Fibroblast of skin of left quadriceps (primary cell): ENCODE data around the gene CCNDBP1.
"Not testable (repeated sequence)": the region's sequence is repeated elsewhere in the genome, so short reads cannot be mapped to it uniquely, and the experiment has no call there.

Source experiments
- DNase-seq, 2 experiments: peaks; one replicate each; pipeline ENCODE4 v3.0.0-alpha.2; 2013; ENCODE audit warnings: low read depth in 2 of 2

Gene CCNDBP1

GRCh38 chr15:43214592-43215295 lies 29.5 kb downstream of the CCNDBP1 start:
- no peak for DNase-seq

DNA sequence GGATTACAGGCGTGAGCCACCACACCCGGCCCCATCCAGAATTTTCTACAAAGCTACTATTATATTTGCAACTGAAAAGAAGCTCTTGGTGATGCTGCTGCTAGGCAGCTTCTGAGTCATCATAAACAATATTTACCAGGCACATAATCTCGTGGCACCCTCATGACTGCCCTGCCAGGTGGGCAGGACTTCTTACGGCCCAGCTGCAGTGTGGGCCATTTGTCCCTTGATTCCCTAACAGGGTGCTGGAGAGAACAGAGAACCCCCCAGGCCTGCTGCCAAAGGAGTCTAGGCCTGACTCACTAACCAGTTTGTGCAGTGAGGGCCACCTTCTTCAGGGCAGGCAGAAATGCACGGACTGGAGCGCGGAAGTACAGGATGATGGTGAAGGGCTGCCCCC lies 30.8 kb downstream of the CCNDBP1 start:
- DNase-seq = no peak

DNA sequence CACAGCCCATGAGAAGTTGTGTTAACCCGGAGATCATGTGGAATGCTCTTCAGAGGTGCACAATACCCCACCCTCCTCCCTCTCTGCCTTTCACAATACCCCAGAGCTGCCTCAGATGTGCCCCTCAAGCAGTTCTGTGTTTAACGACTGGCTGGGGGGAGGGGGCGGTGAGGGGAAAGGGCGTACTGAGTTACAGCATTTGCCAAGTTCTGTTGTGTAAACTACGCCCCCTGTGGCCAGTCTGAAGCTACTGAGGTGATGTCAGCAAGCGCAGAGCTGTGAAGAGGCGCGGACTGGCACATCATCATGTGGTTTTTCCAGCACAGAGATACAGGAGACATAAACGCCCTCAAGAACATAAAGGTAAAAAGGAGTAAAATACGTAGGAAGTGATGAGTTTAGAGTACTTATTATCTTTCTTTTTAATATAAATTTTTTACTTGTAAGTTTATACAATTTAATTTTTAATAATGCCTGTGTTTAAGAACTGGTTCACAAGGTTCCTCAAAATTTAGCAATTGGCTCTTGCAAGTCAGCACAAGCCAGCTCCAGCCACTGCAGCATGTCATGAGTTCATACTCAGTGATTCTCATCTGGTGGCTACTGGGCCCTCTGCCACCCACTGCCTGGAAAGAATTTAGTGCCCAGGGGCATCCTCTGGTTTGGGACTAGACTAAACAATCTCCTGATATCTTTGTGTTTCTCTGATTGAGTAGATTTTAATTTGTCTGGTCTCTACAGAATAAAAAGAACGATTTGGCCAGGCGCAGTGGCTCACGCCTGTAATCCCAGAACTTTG lies 33.9 kb downstream of the CCNDBP1 start:
- DNase-seq = no peak

DNA sequence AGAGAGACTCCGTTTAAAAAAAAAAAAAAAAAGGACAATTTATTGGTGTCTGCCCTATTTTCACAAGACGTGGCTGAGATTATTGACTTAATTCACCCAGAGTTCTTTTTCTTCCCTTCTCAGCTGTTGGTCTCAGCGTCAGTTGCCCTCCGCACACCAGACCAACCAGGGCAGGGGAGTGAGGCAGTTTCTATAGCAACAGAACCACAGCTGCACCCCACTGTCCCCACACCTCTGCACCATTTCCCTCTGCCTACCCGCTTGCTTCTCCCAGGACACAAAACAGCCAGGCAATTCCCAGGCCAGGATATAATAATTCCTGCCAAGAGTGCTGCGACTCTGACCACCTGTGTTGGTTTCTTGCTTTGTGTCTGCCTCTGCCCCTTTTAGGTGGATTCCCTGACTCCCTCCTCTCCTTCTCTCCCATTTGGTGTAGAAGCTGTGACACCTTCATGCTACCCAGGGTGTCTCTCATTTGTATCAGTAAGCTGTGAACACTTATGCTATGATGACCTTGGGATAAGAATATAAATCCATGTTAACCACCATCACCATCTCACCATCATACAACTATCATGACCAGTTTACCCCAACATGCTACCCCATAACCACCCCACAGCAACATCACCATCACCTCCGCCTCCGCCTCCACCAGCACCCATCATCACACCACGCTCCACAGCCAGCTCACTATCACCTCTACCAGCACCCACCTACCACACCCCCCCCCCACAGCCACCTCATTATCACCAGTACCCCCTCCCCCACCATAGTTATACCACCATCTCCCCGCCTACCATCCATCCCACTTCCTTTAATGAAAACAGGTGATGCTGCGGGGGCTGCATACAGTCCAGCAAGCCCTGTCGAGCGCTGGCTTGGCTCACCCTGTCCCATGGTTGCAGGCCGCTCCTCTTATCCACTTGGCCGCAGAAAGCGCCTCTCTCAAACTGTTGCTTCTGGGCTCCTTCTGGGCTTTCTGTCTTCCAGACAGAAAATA lies 35.0 kb downstream of the CCNDBP1 start:
- DNase-seq = no peak

GRCh38 chr15:43220991-43221403 lies 35.8 kb downstream of the CCNDBP1 start, which contains the start of gene EPB42:
EPB42 (minus strand) TSS chr15:43221018; CDS start chr15:43220825, 193 bp downstream.
- DNase-seq = no peak

DNA sequence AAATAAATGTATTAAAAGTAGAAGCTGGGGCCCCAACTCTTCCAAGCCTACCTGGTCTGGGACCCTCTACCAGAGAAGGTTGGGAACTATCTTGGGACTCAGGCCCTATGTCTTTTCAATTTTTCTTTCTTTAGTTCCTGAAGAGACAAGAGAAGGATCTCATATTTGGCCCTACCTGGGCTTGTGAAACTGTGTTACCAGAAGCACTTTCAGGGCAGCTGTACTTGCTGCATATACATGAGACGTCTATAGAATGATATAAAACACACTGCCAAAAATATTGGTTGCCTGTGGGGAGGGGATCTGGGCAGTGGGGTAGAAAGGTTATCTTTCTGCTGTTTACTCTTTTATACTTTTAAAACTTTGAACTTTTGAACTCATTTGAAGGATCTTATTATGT lies 36.2 kb downstream of the CCNDBP1 start:
- DNase-seq = no peak

DNA sequence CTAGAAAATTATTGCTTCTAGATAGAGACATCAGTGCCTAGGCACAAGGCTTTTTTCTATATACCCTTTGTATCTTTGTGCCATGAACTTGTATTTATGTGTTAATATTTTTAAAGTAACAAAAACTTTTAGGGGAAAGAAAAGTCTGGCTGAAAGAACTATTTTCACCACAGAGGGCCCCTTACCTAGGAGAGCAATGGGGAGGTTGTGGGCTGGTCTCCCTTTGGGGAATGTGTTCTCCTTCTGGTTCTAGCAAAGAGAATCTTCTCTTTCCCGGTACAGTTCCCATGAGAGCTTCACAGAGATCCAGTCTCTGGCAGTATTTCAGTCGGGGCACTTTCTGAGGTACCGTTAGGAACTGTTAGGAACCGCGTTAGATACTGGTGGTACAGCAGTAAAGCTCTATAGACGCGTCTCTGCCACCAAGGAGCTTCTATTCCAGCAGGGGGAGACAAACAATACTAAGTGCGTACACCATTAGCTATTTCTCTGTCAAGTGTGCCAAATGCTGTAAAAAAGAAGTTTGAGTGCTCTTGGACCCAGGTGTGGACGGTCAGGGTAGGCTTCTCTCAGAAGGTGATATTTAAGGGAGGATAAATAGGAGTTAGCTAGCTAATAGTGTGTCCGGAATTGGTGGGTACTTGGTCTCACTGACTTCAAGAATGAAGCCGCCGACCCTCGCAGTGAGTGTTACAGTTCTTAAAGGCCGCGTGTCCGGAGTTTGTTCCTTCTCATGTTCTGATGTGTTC lies 40.2 kb downstream of the CCNDBP1 start:
- DNase-seq = peak; percentile 20 to 25

- DNase-seq = not testable (repeated sequence)
These were observed 40.7 kb downstream of the CCNDBP1 start for GRCh38 chr15:43225950-43226255.

- no peak for DNase-seq
These were observed 41.5 kb downstream of the CCNDBP1 start for GRCh38 chr15:43226436-43227305.

DNA sequence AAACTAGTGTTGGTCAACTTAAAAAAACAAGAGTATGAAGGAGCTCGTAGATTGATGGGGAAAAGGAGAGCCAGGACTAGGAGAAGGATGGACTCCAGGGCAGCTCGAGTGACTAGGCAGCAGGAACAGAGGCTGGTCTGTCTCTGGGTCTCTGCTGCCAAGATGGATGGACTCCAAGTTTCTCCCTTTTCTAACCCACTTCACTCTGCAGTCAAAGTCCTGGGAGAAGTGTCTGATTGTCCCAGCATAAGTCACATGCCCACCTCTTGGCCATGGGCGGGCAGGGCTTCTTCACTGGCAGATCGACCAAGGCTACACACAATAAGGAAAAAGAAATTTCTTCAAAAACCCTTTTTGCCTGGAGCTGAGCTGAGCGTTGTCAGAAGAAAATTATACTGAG lies 44.8 kb downstream of the CCNDBP1 start:
- DNase-seq = no peak

- no peak for DNase-seq
These were observed 45.5 kb downstream of the CCNDBP1 start for GRCh38 chr15:43230640-43231115.

DNA sequence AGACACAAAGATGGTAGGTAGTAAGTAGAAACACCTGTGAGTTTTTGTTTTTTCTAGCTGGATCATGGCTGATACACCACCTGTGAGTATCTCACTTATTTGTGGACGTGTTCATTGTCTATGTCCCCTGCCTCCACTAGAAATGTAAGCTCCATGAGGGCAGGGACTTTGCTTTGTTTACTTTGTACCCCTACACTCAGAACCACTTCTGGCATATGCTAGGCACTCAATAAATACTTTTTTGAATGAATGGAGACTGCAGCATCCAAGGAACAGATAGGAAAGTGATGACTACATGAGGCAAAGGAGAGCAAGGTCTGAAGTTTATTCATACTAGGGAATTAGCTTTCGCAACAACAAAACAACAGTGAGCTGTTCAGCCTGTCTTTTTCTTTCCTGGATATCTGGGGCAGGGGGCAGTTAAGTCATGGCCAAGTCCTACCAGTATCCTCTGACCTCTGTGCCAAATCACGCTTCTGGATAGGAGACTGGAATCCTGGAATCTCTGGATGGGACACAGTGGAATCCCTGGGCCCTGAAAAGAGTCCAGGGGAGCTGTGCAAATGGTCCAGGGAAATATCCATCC lies 47.2 kb downstream of the CCNDBP1 start:
- no peak for DNase-seq

GRCh38 chr15:43235536-43235935 lies 50.3 kb downstream of the CCNDBP1 start:
- DNase-seq = no peak

DNA sequence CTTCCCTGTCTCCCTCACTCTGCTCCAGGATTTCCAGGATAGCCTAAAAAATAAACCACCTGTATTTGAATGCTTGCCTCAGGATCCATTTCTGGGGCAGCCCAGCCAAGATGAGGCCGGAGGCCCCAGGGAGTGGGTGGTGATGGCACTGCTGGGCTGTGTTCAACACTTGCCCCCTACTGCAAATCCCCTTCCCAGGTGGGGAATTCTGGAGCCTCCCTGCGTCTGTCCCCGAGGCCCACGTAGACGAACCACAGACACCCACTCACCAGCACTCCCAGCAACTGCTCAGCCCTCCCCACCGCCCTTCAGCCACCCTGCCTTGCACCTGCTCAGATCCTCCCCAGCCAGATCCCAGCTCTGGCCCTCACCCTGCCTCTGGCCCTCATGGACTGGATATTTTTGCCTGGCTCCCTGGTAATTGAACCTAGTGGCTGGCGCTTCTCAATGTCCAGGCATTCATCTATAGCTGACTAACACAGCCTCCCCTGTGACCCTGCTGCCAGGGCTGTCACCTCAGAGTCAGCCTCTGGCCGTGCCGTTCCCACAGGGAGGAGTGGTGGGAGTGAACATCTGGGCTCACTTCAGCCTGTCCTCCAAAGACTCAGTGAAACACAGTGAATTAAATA lies 52.8 kb downstream of the CCNDBP1 start:
- DNase-seq = no peak

DNA sequence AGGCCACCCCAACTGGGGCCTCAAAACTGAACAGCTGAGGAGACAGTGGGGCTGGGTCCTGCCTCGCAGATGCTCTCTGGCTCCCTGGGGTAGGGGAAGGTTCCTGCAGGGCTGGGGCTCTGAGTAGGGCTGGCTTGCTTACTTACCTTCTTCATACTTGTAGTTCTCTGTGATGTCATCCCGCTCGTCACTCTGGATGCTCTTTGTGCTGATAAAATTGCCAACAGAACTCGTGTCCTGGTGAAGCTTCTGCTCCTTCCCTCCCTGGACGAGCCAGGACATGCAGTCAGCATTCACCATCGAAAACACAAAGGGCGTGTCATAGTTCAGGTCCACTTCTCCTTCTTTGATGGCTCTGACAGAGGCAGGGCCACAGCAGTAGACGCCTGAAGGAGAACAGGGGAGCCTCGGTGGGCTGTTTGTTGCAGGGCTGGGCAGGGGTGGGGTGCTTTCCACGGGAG lies 53.5 kb downstream of the CCNDBP1 start:
- DNase-seq = no peak

GRCh38 chr15:43239732-43240491 lies 54.7 kb downstream of the CCNDBP1 start:
- DNase-seq = no peak

- DNase-seq = peak in 1 of 2 experiments; percentile 6
These were observed 55.9 kb downstream of the CCNDBP1 start for GRCh38 chr15:43241100-43241499.

DNA sequence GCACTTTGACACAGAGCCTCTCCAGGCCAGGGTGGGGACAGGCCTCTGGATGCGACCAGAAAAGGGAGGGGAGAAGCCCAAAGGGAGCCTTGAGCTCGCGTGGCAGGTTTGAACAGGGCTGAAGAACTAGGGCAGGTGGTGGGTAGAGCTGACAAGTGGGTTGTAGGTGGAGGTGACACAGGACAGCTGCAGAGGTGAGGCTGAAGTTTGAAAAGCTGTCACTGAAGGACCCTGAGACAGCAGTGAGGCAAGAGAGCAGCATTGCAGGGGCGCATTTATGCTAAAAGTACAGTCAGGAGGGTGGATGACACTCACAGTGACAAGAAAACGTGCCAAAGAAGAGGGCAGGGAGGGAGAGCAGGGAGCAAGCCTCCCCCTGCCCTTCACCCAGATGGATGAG lies 57.4 kb downstream of the CCNDBP1 start:
- no peak for DNase-seq
